LHCN-M2 (cell line): ENCODE results near the gene SCT. TPM values are rescaled to one million over a fixed set of nuclear protein-coding genes. Genes with fewer than 3 reads are reported as not detected.
A peak's percentile ranks its signal among the peaks of the same experiment; 100 is the strongest.

Experiments used
- DNase-seq: peaks from one replicate; pipeline ENCODE4 v3.0.0-alpha.2; 2012; ENCODE audit warnings: low read depth
- total RNA-seq: library from RNA; depleted of rRNA; stranded (reverse); fragments of >200 nt; gene quantifications from 2 replicates; pipeline ENCODE4 v1.2.3, GENCODE V29; 2014

SCT gene
- total RNA-seq, 1 experiment from 2014 or later = not detected

GRCh38 chr11:643849-644738 lies 17.1 kb upstream of the SCT start:
- no peak for DNase-seq

DNA sequence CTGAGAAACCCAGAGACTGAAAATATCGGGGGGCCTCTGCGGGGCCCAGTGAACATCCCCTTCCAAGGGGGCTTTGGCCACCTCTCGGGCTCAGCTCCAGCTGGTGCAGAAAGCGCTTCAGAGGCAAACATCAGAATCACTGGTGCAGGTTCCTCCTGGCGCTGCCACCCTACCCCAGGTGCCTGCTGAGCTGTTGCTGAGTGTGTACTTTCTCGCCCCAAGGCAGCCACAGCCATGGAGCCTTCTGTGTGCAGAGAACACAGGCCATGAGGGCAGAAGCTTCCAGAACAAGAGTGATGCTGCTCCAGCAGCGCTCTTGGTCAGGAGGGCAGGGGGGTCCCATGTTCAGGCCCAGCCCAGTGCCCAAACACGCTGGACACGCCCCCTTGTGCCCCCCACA lies 16.4 kb upstream of the SCT start:
- DNase-seq = no peak

- no peak for DNase-seq
These were observed 14.9 kb upstream of the SCT start for GRCh38 chr11:641806-642370.

DNA sequence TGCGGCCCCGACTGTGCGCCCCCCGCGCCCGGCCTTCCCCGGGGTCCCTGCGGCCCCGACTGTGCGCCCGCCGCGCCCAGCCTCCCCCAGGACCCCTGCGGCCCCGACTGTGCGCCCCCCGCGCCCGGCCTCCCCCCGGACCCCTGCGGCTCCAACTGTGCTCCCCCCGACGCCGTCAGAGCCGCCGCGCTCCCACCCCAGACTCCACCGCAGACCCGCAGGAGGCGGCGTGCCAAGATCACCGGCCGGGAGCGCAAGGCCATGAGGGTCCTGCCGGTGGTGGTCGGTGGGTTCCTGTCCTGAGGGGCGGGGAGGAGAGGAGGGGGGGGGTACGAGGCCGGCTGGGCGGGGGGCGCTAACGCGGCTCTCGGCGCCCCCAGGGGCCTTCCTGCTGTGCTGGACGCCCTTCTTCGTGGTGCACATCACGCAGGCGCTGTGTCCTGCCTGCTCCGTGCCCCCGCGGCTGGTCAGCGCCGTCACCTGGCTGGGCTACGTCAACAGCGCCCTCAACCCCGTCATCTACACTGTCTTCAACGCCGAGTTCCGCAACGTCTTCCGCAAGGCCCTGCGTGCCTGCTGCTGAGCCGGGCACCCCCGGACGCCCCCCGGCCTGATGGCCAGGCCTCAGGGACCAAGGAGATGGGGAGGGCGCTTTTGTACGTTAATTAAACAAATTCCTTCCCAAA lies 13.2 kb upstream of the SCT start:
- DNase-seq = no peak

- no peak for DNase-seq
These were observed 12.5 kb upstream of the SCT start for GRCh38 chr11:639332-639955.

GRCh38 chr11:638631-639331 lies 11.8 kb upstream of the SCT start:
- no peak for DNase-seq

- DNase-seq = no peak
These were observed 10.9 kb upstream of the SCT start for GRCh38 chr11:637593-638521.

DNA sequence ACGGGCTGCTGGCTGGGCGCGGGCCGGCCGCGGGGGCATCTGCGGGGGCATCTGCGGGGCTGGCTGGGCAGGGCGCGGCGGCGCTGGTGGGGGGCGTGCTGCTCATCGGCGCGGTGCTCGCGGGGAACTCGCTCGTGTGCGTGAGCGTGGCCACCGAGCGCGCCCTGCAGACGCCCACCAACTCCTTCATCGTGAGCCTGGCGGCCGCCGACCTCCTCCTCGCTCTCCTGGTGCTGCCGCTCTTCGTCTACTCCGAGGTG lies 10.3 kb upstream of the SCT start:
- no peak for DNase-seq

DNA sequence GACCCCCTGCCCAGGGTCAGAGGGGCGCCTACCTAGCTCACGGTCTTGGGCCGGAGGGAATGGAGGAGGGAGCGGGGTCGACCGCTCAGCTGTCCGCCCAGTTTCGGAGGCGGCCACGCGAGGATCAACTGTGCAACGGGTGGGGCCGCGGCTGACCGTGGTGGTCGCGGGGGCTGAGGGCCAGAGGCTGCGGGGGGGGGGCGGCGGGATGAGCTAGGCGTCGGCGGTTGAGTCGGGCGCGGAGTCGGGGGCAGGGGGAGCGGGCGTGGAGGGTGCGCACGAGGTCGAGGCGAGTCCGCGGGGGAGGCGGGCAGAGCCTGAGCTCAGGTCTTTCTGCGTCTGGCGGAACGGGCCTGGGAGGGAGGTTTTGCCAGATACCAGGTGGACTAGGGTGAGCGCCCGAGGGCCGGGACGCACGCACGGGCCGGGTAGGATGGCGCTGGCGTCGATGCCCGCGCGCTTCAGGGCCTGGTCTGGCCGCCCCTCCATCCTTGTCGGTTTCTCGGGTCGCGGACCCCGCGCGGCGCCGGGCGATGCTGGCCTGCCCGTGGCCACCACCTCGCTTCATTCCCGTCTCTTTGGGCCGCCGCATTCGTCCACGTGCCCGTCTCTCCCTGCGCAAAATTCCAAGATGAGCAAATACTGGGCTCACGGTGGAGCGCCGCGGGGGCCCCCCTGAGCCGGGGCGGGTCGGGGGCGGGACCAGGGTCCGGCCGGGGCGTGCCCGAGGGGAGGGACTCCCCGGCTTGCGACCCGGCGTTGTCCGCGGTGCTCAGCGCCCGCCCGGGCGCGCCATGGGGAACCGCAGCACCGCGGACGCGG lies 9.7 kb upstream of the SCT start, which contains the start of gene DRD4:
TSS of gene DRD4 (plus strand) at position 759 of the 822 bp plus-strand sequence. CDS start at position 795, 36 bp downstream.
- no peak for DNase-seq

DNA sequence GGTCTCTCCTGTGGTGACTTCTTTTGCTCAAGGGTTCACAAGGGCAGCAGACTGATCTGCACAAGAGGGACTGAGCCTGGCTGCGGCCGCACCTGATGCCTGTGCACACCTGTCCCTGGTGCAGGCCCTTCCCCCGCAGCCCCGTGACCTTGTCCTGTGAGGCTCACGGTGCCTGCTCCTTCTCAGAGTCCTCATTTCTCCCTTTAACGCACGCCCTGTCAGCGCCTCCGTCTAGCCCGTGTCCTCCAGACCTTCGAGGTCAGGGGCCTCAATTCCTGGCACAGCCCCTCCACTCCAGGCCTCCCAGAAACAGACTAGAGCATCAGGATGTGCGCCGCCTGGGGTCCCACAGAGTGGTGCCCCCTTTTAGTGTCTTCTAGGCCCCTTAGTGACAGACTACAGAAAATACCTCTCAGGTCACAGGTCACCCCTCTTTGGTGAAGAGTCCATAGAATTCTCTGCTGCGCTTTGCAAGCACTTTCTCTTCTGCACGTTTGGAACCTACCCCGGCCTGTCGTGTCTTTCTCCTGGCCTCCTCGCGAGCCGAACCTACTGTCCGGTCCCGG lies 9.0 kb upstream of the SCT start:
- no peak for DNase-seq

GRCh38 chr11:630871-631270 lies 3.9 kb upstream of the SCT start:
- DNase-seq = no peak

- DNase-seq = no peak
These were observed 2.2 kb upstream of the SCT start for GRCh38 chr11:629237-629583.

GRCh38 chr11:628056-628455 lies 1.1 kb upstream of the SCT start:
- no peak for DNase-seq

DNA sequence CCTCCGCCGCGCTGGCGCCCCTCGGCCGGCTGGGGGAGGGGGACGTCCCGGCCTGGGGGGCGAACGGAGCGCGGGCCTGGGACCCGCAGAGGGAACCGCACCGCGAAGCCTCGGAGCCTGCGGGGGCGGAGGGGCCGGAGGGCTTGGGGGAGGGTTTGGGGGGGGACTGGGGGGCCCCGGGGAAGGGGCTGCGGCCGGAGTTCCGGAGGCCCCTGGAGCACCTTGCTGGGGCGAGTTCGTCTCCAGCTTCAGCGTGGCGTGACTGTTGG lies 261 bp upstream of the SCT start:
- no peak for DNase-seq

DNA sequence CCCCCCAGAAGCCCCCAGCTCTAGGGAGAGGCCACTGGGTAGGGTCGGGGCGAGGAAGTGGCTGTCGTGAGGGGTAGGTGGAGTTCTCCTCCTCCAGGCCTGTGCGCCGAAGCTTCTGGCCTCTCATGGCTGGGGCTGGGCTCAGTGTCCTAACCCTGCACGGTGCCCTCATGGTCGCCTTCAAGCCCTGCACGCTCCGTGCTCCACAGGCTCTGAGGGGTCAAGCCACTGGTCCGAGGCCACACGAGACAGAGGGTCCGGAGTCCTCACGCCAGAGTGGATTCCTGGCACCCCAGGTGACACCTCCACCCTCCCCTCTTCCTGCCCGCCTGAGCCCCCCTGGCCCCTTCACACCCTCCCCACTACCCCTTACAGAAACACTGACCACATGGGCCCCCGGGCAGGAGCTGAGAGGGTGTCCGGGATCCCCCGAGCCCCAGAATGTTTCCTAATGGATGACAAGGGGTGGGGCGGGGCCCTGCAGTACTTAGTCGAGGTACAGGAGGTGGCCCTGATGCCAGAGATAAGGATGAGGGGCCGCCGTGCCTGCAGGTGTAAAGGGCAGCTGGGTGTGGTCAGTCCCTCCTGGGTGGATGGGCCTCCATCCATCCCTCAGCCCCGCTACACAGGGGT lies 1.2 kb downstream of the SCT start:
- no peak for DNase-seq

- no peak for DNase-seq
These were observed 2.0 kb downstream of the SCT start, which contains the start of gene CDHR5 for GRCh38 chr11:624705-625635. Gene CDHR5, minus strand, starts transcription at chr11:624955. Its CDS starts 53 bp downstream, at chr11:624902.

- peak; percentile 19 for DNase-seq
These were observed 2.8 kb downstream of the SCT start for GRCh38 chr11:623999-624704.
